ENCODE data around the gene EIF2S1.

Gene EIF2S1

GRCh38 chr14:67389811-67390534, 29.8 kb downstream of the EIF2S1 start:
- H3K4me3 ChIP-seq (replicated peaks; ENCODE audit: low read depth, low read length): no peak overlapping the region
- TF ChIP-seq CTCF (IDR thresholded peaks at IDR 0.05; ENCODE audit: low read length, missing control alignments): no peak
- no peak for DNase-seq (ENCODE audit: low read depth)

GRCh38 chr14:67391268-67391667, 31.1 kb downstream of the EIF2S1 start:
- TF ChIP-seq CTCF (IDR thresholded peaks at IDR 0.05; ENCODE audit: low read length, missing control alignments): no peak
- H3K4me3 ChIP-seq (replicated peaks; ENCODE audit: low read depth, low read length): no peak overlapping the region
- no peak for DNase-seq (ENCODE audit: low read depth)

DNA sequence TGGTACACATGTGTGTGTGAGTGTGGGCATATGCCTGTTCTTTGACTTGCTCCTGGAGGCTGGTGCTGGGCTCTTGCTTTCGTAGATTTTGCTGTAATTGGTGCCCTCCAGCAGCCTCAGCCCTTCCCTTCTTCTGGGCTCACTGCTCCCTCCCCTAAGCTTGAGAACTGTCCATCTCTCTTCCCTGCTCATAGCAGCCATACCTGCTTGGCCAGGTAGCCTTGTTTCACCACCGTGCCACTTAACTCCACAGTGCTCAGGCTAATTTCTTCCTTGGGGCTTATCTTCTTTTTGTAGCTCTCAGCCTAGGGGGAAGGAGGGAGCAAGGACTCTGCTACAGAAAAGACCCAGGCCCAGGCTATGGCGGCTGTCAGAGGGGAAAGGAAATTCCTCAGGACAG, 32.0 kb downstream of the EIF2S1 start:
- no peak overlapping the region for H3K4me3 ChIP-seq (replicated peaks; ENCODE audit: low read depth, low read length)
- DNase-seq (ENCODE audit: low read depth): no peak
- TF ChIP-seq CTCF (IDR thresholded peaks at IDR 0.05; ENCODE audit: low read length, missing control alignments): no peak

- no peak for DNase-seq (ENCODE audit: low read depth)
- TF ChIP-seq CTCF (IDR thresholded peaks at IDR 0.05; ENCODE audit: low read length, missing control alignments): no peak
Observed at GRCh38 chr14:67392800-67393199, 32.7 kb downstream of the EIF2S1 start.

DNA sequence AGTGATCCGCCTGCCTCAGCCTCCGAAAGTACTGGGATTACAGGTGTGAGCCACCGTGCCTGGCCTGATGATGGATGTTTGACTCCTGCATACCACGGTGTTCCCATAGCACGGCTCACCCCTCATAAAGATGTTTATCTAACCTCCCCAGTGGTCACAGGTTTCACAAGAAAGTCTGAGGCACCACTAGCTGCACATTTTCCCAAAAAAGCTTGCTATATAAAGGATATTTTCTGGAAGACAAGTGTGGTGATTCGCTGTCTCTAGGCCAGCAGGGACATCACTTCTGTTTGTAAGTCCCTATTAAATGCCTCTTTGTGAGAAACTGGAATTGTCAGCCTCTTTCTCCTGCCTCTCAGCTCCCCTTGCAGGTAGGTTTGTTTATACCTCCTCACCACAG, 33.6 kb downstream of the EIF2S1 start:
- no peak for TF ChIP-seq CTCF (IDR thresholded peaks at IDR 0.05; ENCODE audit: low read length, missing control alignments)
- DNase-seq (ENCODE audit: low read depth): no peak
- H3K4me3 ChIP-seq (replicated peaks; ENCODE audit: low read depth, low read length): no peak overlapping the region

More at GRCh38 chr14:67392800-67393199, 32.7 kb downstream of the EIF2S1 start:
- H3K4me3 ChIP-seq (replicated peaks; ENCODE audit: low read depth, low read length): no peak overlapping the region

- DNase-seq (ENCODE audit: low read depth): no peak
- no peak overlapping the region for H3K4me3 ChIP-seq (replicated peaks; ENCODE audit: low read depth, low read length)
- no peak for TF ChIP-seq CTCF (IDR thresholded peaks at IDR 0.05; ENCODE audit: low read length, missing control alignments)
Observed at GRCh38 chr14:67395086-67395875, 35.2 kb downstream of the EIF2S1 start.
